ENCODE results near the gene RNF213.
"Not testable (repeated sequence)": the region's sequence is repeated elsewhere in the genome, so short reads cannot be mapped to it uniquely, and the experiment has no call there.

Gene RNF213

DNA sequence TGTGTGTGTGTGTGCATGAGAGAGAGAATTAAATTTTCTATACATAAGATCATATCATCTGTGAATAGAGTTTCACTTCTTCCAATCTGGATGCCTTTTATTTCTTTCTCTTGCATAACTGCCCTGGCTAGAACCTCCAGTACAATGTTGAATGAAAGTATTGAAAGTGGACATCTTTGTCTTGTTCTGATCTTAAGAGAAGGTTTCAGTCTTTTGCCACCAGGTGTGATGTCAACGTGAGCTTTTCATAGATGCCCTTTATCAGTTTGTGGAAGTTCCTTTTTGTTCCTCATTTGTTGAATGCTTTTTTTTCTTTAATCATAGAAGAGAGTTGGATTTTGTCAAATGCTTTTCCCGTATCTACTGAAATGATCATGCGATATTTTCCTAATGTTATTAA lies 63.3 kb downstream of the RNF213 start:
- TF ChIP-seq EZH2 (IDR thresholded peaks at IDR 0.05; ENCODE audit: borderline replicate concordance, low read length): no peak
- TF ChIP-seq, protein P1, sequence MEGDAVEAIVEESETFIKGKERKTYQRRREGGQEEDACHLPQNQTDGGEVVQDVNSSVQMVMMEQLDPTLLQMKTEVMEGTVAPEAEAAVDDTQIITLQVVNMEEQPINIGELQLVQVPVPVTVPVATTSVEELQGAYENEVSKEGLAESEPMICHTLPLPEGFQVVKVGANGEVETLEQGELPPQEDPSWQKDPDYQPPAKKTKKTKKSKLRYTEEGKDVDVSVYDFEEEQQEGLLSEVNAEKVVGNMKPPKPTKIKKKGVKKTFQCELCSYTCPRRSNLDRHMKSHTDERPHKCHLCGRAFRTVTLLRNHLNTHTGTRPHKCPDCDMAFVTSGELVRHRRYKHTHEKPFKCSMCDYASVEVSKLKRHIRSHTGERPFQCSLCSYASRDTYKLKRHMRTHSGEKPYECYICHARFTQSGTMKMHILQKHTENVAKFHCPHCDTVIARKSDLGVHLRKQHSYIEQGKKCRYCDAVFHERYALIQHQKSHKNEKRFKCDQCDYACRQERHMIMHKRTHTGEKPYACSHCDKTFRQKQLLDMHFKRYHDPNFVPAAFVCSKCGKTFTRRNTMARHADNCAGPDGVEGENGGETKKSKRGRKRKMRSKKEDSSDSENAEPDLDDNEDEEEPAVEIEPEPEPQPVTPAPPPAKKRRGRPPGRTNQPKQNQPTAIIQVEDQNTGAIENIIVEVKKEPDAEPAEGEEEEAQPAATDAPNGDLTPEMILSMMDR (IDR thresholded peaks at IDR 0.05; ENCODE audit: low read length): no peak
- no peaks in the 10 kb centered on the region for H3F3A ChIP-seq (ENCODE audit: insufficient read depth, low read length)
- H4K20me1 ChIP-seq (ENCODE audit: insufficient read depth, low read length): no peaks in the 10 kb centered on the region
- H3K9me3 ChIP-seq (ENCODE audit: low read length): peaks cover 6% of the 10 kb centered on the region
- peaks cover 23% of the 10 kb centered on the region for H3K36me3 ChIP-seq (ENCODE audit: insufficient read depth, low read length)
- no peak overlapping the region for H3K9ac ChIP-seq (ENCODE audit: low read length)
- H3K9me2 ChIP-seq (ENCODE audit: low read depth, low read length): no peaks in the 10 kb centered on the region
- H3K27ac ChIP-seq (ENCODE audit: low read depth, low read length, poor library complexity, severe bottlenecking): no peak overlapping the region
- H3K27me3 ChIP-seq (ENCODE audit: insufficient read depth, low read length): no peaks in the 10 kb centered on the region
- H3K79me2 ChIP-seq (ENCODE audit: insufficient read depth, low read length): no peaks in the 10 kb centered on the region
- H2AFZ ChIP-seq (ENCODE audit: low read length): no peak overlapping the region
- no peak overlapping the region for H3K4me2 ChIP-seq (ENCODE audit: low read length)
- no peaks in the 10 kb centered on the region for H3K4me1 ChIP-seq (ENCODE audit: insufficient read depth, low read length, severe bottlenecking)
- H3K4me3 ChIP-seq (ENCODE audit: low read depth, low read length, poor library complexity, severe bottlenecking): no peak overlapping the region

DNA sequence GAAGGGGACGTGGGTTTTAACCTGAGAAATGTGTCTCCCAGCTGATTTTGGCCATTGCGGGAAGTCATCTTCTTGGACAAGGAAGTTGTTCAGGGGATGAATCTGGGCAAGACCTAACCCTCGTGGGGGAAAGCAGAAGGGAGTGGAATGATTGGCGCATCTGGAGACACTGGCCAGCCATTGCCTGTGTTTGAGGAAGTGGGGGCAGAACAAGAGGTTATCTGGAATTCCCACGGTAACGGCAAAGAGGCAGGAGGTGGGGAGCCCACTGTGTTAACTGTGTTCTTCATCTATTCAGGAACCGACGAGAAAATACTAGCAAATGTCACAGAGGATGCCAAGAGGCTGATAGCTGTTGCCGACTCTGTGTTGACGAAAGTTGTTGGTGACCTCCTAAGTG lies 66.9 kb downstream of the RNF213 start:
- Histone ChIP-seq H4K20me1 (ENCODE audit: insufficient read depth, low read length) (no peaks in the 10 kb centered on the region), H3K79me2 (ENCODE audit: insufficient read depth, low read length) (no peaks in the 10 kb centered on the region), H3K36me3 (ENCODE audit: insufficient read depth, low read length) (peaks cover 22% of the 10 kb centered on the region), H3K9me3 (ENCODE audit: low read length) (peaks cover 6% of the 10 kb centered on the region), H3K27ac (ENCODE audit: low read depth, low read length, poor library complexity, severe bottlenecking) (no peak overlapping the region), H3K4me2 (ENCODE audit: low read length) (no peak overlapping the region), H3K9ac (ENCODE audit: low read length) (no peak overlapping the region), H3F3A (ENCODE audit: insufficient read depth, low read length) (no peaks in the 10 kb centered on the region), H3K9me2 (ENCODE audit: low read depth, low read length) (no peaks in the 10 kb centered on the region), H3K27me3 (ENCODE audit: insufficient read depth, low read length) (no peaks in the 10 kb centered on the region), H3K4me1 (ENCODE audit: insufficient read depth, low read length, severe bottlenecking) (no peaks in the 10 kb centered on the region), H3K4me3 (ENCODE audit: low read depth, low read length, poor library complexity, severe bottlenecking) (no peak overlapping the region), H2AFZ (ENCODE audit: low read length) (no peak overlapping the region)
- TF ChIP-seq EZH2 (IDR thresholded peaks at IDR 0.05; ENCODE audit: borderline replicate concordance, low read length): no peak
- TF ChIP-seq, protein P1 (IDR thresholded peaks at IDR 0.05; ENCODE audit: low read length): no peak

DNA sequence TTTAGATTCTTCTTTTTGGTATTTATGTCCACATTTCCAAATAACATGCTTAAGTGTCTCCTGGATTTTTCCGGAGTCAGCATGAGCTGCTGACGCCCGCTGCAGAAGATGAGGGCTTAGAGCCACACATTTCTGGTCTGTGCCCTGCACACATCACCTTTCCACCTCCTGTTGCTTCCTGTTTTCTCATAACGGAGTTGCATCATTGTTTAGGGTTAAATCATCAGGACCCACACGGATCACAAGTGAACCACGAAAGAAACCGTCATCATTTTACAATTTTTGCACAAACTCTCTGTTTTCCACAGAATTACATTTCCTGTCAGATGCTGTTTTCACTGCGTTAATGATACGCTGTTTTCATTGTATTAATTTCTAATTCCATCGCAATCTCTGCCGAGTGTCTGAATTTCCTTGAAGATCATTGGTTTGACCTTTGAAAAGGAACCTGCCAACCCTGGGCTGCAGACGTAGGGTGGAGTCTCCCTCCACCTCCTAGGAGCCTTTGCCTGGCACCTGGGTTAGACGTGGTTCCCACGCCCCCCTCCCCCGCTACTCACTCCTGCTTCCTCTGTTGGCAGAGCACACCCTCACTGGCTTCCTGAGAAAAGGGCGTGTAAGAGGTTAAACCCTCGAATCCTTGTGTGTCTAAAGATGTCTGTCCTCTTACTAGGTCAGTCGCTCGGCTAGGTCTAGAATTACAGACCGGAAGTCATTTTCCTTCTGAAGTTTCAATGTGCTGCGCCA lies 68.2 kb downstream of the RNF213 start:
- no peak overlapping the region for H3K27ac ChIP-seq (ENCODE audit: low read depth, low read length, poor library complexity, severe bottlenecking)
- no peak overlapping the region for H3K9ac ChIP-seq (ENCODE audit: low read length)
- H3K79me2 ChIP-seq (ENCODE audit: insufficient read depth, low read length): no peaks in the 10 kb centered on the region
- H3K36me3 ChIP-seq (ENCODE audit: insufficient read depth, low read length): peaks cover 16% of the 10 kb centered on the region; the same call in 1 of the 2 replicates
- H3K9me2 ChIP-seq (ENCODE audit: low read depth, low read length): no peaks in the 10 kb centered on the region
- H2AFZ ChIP-seq (ENCODE audit: low read length): no peak overlapping the region
- H3K4me1 ChIP-seq (ENCODE audit: insufficient read depth, low read length, severe bottlenecking): no peaks in the 10 kb centered on the region
- H3K9me3 ChIP-seq (ENCODE audit: low read length): no peaks in the 10 kb centered on the region
- H4K20me1 ChIP-seq (ENCODE audit: insufficient read depth, low read length): no peaks in the 10 kb centered on the region
- no peaks in the 10 kb centered on the region for H3K27me3 ChIP-seq (ENCODE audit: insufficient read depth, low read length)
- H3K4me3 ChIP-seq (ENCODE audit: low read depth, low read length, poor library complexity, severe bottlenecking): no peak overlapping the region
- no peaks in the 10 kb centered on the region for H3F3A ChIP-seq (ENCODE audit: insufficient read depth, low read length)
- TF ChIP-seq EZH2 (IDR thresholded peaks at IDR 0.05; ENCODE audit: borderline replicate concordance, low read length): no peak
- TF ChIP-seq, protein P1 (IDR thresholded peaks at IDR 0.05; ENCODE audit: low read length): no peak
- no peak overlapping the region for H3K4me2 ChIP-seq (ENCODE audit: low read length)

DNA sequence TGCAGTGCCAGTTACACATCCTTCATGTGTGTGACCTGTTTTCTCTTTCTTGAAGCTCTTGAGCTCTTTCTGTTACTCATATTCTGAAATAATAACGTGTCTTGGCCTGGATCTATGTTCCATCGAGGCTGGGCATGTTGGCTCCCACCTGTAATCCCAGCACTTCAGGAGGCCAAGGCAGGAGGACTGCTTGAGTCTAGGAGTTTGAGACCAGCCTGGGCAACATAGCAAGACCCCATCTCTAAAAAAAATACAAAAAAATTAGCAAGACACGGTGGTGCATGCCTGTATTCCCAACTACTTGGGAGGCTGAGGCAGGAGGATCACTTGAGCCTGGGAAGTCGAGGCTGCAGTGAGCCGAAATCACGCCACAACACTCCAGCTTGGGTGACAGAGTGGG lies 68.8 kb downstream of the RNF213 start:
- H2AFZ ChIP-seq (ENCODE audit: low read length); H3F3A ChIP-seq (ENCODE audit: insufficient read depth, low read length); H3K9ac ChIP-seq (ENCODE audit: low read length); H3K9me2 ChIP-seq (ENCODE audit: low read depth, low read length); H3K4me1 ChIP-seq (ENCODE audit: insufficient read depth, low read length, severe bottlenecking); H3K79me2 ChIP-seq (ENCODE audit: insufficient read depth, low read length); H3K4me2 ChIP-seq (ENCODE audit: low read length); H3K9me3 ChIP-seq (ENCODE audit: low read length); H3K4me3 ChIP-seq (ENCODE audit: low read depth, low read length, poor library complexity, severe bottlenecking); H3K27ac ChIP-seq (ENCODE audit: low read depth, low read length, poor library complexity, severe bottlenecking); H4K20me1 ChIP-seq (ENCODE audit: insufficient read depth, low read length); H3K27me3 ChIP-seq (ENCODE audit: insufficient read depth, low read length): not testable (repeated sequence)
- peaks cover 16% of the 10 kb centered on the region; the same call in 1 of the 2 replicates for H3K36me3 ChIP-seq (ENCODE audit: insufficient read depth, low read length)
